Liver (tissue), 9 donors: ENCODE results near the gene TTLL12. TPM values are rescaled to one million over a fixed set of nuclear protein-coding genes. Genes with fewer than 3 reads are reported as not detected.
A peak's percentile ranks its signal among the peaks of the same experiment; 100 is the strongest.

Source experiments
- DNase-seq: peaks from one replicate; pipeline ENCODE4 v3.0.0-alpha.2; 2017; ENCODE audit warnings: low spot score
- H3K27ac ChIP-seq, 2 donors: one replicate each; pipeline ENCODE4 v1.7.0; 2013; ENCODE audit warnings: inconsistent platforms in 2 of 2, low read length in 2 of 2, control low read depth in 1 of 2, low read depth in 1 of 2, mild to moderate bottlenecking in 1 of 2
- H3K27me3 ChIP-seq, 4 donors: one replicate each; pipeline versions ENCODE4 v1.6.1 to v1.7.0; 2013; ENCODE audit warnings: low read length in 3 of 4, inconsistent platforms in 1 of 4, mild to moderate bottlenecking in 1 of 4, moderate library complexity in 1 of 4; ENCODE audit not compliant: control insufficient read depth in 4 of 4, insufficient read depth in 4 of 4
- H3K36me3 ChIP-seq, 4 donors: one replicate each; pipeline versions ENCODE4 v1.6.1 to v1.7.0; 2013; ENCODE audit warnings: low read length in 3 of 4, mild to moderate bottlenecking in 3 of 4, low read depth in 1 of 4, moderate library complexity in 1 of 4; ENCODE audit not compliant: control insufficient read depth in 4 of 4, insufficient read depth in 3 of 4
- H3K4me1 ChIP-seq, 4 donors: one replicate each; pipeline versions ENCODE4 v1.6.1 to v1.7.0; 2013; ENCODE audit warnings: low read length in 3 of 4, mild to moderate bottlenecking in 3 of 4, moderate library complexity in 1 of 4; ENCODE audit not compliant: control insufficient read depth in 4 of 4, insufficient read depth in 4 of 4
- H3K4me3 ChIP-seq, 3 donors: one replicate each; pipeline versions ENCODE4 v1.6.1 to v1.7.0; 2013; ENCODE audit warnings: low read length in 3 of 3, control low read depth in 1 of 3, low read depth in 1 of 3, mild to moderate bottlenecking in 1 of 3
- H3K9ac ChIP-seq, 2 donors: one replicate each; pipeline ENCODE4 v1.7.0; 2013; ENCODE audit warnings: low read length in 2 of 2, mild to moderate bottlenecking in 2 of 2, moderate library complexity in 2 of 2, control low read depth in 1 of 2, low read depth in 1 of 2
- H3K9me3 ChIP-seq, 4 donors: one replicate each; pipeline versions ENCODE4 v1.6.1 to v1.7.0; 2013; ENCODE audit warnings: low read length in 3 of 4; ENCODE audit not compliant: control insufficient read depth in 4 of 4
- EGR1 ChIP-seq, 2 donors: IDR thresholded peaks; 2 replicates each; pipeline ENCODE4 v1.6.1; 2016 to 2018; ENCODE audit warnings: antibody characterized with exemption in 2 of 2, low read depth in 2 of 2
- FOXA1 ChIP-seq: IDR thresholded peaks from 2 replicates; pipeline ENCODE4 v1.6.1; 2016; ENCODE audit warnings: antibody characterized with exemption
- FOXA2 ChIP-seq: IDR thresholded peaks from 2 replicates; pipeline ENCODE4 v1.6.1; 2016; ENCODE audit warnings: antibody characterized with exemption
- GABPA ChIP-seq, 2 donors: IDR thresholded peaks in 1 of 2; conservative IDR thresholded peaks in 1 of 2; 2 replicates each; pipeline ENCODE4 v1.6.1; 2016; ENCODE audit warnings: antibody characterized with exemption in 2 of 2, mild to moderate bottlenecking in 1 of 2, moderate library complexity in 1 of 2
- HNF4A ChIP-seq, 2 donors: conservative IDR thresholded peaks; 2 replicates each; pipeline ENCODE4 v1.6.1; 2016; ENCODE audit warnings: antibody characterized with exemption in 2 of 2, mild to moderate bottlenecking in 2 of 2
- HNF4G ChIP-seq: IDR thresholded peaks from 2 replicates; pipeline ENCODE4 v1.6.1; 2016; ENCODE audit warnings: antibody characterized with exemption
- JUND ChIP-seq, 2 donors: IDR thresholded peaks; 2 replicates each; pipeline ENCODE4 v1.6.1; 2016; ENCODE audit warnings: antibody characterized with exemption in 2 of 2
- NR2F2 ChIP-seq: IDR thresholded peaks from 2 replicates; pipeline ENCODE4 v1.6.1; 2016; ENCODE audit warnings: antibody characterized with exemption
- RAD21 ChIP-seq, 2 donors: IDR thresholded peaks; 2 replicates each; pipeline ENCODE4 v1.6.1; 2016; ENCODE audit warnings: antibody characterized with exemption in 2 of 2, mild to moderate bottlenecking in 2 of 2
- RXRA ChIP-seq, 2 donors: IDR thresholded peaks; 2 replicates each; pipeline ENCODE4 v1.6.1; 2017 to 2018; ENCODE audit warnings: antibody characterized with exemption in 2 of 2, mild to moderate bottlenecking in 1 of 2
- SP1 ChIP-seq: IDR thresholded peaks from 2 replicates; pipeline ENCODE4 v1.6.1; 2018; ENCODE audit warnings: antibody characterized with exemption, mild to moderate bottlenecking
- TAF1 ChIP-seq: conservative IDR thresholded peaks from 2 replicates; pipeline ENCODE4 v1.6.1; 2016; ENCODE audit warnings: antibody characterized with exemption, mild to moderate bottlenecking
- YY1 ChIP-seq: IDR thresholded peaks from 2 replicates; pipeline ENCODE4 v1.6.1; 2016; ENCODE audit warnings: antibody characterized with exemption, mild to moderate bottlenecking
- WGBS: extraction: QIAGEN DNeasy Blood & Tissue Kit; methylation state at CpG from one replicate; pipeline ENCODE4 v1.1.7; 2013; 5-methylcytosine and 5-hydroxymethylcytosine counted together
- polyA plus RNA-seq, 2 donors: library from polyadenylated mRNA; stranded (reverse) in 1 of 2; unstranded in 1 of 2; fragments of 200-250 nt in 1 of 2; fragments of >200 nt in 1 of 2; fragmentation: Nextera tagmentation in 1 of 2; extraction: Ambion mirVana in 1 of 2; gene quantifications; one replicate each; pipeline versions ENCODE4 v1.2.1 to v1.2.3, GENCODE V29; 2013 to 2015
- total RNA-seq, 2 donors: library from RNA; depleted of rRNA; stranded (reverse); fragments of >200 nt; gene quantifications; one replicate each; pipeline ENCODE4 v1.2.3, GENCODE V29; 2014
- TF ChIP-seq, protein P1 (sequence below): fragments of 150-350 bp; IDR thresholded peaks from 2 replicates; pipeline ENCODE4 v1.5.1; 2017; ENCODE audit warnings: improper control_type of control experiment, low read depth, low read length; ENCODE audit not compliant: missing input control
- TF ChIP-seq, protein P2 (sequence below): IDR thresholded peaks from 2 replicates; pipeline ENCODE4 v1.6.1; 2016; ENCODE audit warnings: antibody characterized with exemption
- TF ChIP-seq, protein P3 (sequence below): IDR thresholded peaks from 2 replicates; pipeline ENCODE4 v1.6.1; 2016; ENCODE audit warnings: antibody characterized with exemption
- TF ChIP-seq, protein P4 (sequence below): IDR thresholded peaks from 2 replicates; pipeline ENCODE4 v1.6.1; 2016; ENCODE audit warnings: antibody characterized with exemption
- TF ChIP-seq, protein P5 (sequence below): IDR thresholded peaks from 2 replicates; pipeline ENCODE4 v1.6.1; 2016; ENCODE audit warnings: antibody characterized with exemption, mild to moderate bottlenecking
- donor health status: healthy.
- donor health status: healthy.
- donor health status: healthy.
- donor health status: healthy.
- donor health status: healthy.

The TTLL12 gene
- total and polyA plus RNA-seq, 4 donors: 13.7 to 43.9 (median 20.5) TPM

DNA sequence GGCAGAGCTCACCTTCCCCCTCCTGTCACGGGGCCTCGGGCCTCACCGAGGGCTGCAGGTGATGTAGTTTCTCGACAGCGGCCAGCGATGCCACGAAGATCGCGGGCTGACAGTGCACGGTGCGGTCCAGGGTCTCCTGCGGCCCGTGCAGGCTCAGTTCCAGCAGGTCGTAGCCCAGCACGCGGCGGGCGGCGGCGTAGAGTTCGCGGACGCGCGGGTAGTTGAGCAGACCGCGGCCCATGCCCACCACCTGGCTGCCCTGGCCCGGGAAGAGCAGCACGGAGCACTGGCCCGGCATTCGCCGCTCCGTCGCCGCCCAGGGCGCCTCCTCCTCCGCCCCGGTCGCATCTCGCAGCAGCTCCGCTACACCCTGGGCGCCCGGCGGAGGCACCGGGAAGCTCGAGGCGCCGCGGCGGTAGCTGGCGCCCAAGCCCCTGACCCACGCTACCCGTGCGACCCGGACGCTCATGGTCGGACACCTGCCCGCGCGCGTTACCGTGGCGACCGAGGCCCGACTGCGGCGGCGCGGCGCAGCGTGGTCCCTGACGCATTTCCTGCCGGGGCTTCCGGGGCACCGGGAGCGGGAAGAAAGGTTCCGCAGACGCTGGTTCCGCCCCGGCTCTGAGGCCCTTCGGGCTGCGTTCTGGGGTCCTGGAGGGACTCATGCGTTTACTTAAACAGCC lies 43.9 kb downstream of the TTLL12 start, which contains the start of gene MCAT:
MCAT (minus strand) TSS at position 519 of the 683 bp plus-strand sequence; CDS start at position 469, 50 bp downstream.
- H3K36me3 ChIP-seq: peaks cover 0 to 14% (median 9%) of the 10 kb centered on the region in 4 donors
- H3K9ac ChIP-seq: peak within 1 kb of the TSS in 1 of 2 donors; percentile 56
- peaks cover 4 to 13% (median 7%) of the 10 kb centered on the region in 4 donors for H3K4me1 ChIP-seq
- H3K4me3 ChIP-seq: peak within 1 kb of the TSS; percentile 85 to 93 (median 87)
- WGBS: under 1% methylated on average over 83 of the region's 83 CpGs
- TF ChIP-seq, protein P1, sequence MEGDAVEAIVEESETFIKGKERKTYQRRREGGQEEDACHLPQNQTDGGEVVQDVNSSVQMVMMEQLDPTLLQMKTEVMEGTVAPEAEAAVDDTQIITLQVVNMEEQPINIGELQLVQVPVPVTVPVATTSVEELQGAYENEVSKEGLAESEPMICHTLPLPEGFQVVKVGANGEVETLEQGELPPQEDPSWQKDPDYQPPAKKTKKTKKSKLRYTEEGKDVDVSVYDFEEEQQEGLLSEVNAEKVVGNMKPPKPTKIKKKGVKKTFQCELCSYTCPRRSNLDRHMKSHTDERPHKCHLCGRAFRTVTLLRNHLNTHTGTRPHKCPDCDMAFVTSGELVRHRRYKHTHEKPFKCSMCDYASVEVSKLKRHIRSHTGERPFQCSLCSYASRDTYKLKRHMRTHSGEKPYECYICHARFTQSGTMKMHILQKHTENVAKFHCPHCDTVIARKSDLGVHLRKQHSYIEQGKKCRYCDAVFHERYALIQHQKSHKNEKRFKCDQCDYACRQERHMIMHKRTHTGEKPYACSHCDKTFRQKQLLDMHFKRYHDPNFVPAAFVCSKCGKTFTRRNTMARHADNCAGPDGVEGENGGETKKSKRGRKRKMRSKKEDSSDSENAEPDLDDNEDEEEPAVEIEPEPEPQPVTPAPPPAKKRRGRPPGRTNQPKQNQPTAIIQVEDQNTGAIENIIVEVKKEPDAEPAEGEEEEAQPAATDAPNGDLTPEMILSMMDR: no peak
- TF ChIP-seq EGR1 (IDR thresholded peaks at IDR 0.05; ENCODE audit: low read depth in 2 of 2): no peak
- TF ChIP-seq, protein P2, sequence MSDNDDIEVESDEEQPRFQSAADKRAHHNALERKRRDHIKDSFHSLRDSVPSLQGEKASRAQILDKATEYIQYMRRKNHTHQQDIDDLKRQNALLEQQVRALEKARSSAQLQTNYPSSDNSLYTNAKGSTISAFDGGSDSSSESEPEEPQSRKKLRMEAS: peak; percentile 44
- TF ChIP-seq GABPA (IDR thresholded peaks at IDR 0.05 in 1 of 2, conservative IDR thresholded peaks at IDR 0.05 in 1 of 2): peak; percentile 80 to 93
- TF ChIP-seq, protein P3, sequence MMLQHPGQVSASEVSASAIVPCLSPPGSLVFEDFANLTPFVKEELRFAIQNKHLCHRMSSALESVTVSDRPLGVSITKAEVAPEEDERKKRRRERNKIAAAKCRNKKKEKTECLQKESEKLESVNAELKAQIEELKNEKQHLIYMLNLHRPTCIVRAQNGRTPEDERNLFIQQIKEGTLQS: no peak
- no peak for TF ChIP-seq FOXA2
- peak; percentile 43 for TF ChIP-seq NR2F2
- peak in 1 of 2 donors; percentile 10 for TF ChIP-seq RAD21 (IDR thresholded peaks at IDR 0.05)
- peak; percentile 19 for TF ChIP-seq SP1
- peak; percentile 47 for TF ChIP-seq YY1
- peak within 1 kb of the TSS; percentile 15 to 79 for H3K27ac ChIP-seq
- no peaks in the 10 kb centered on the region for H3K9me3 ChIP-seq
- peak; percentile 88 for DNase-seq
- H3K27me3 ChIP-seq: no peaks in the 10 kb centered on the region

DNA sequence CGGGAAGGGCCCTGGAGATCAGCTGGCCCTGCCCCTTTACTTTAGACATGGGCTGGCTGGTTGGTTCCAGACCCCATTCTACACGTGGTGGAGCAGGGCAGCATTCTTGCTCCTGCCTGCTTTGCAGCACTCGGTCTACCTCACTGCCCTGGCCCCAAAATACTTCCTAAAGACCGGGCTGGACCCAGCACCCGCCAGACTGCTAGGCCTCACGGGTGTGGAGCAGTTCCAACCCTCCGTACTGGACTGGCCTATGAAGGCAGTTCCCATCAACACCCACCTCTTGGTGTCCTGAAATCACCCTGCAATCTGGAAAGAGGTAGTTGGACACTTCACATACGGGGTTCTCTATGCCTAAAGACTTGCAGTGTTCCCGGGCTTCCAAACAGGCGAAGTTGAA lies 50.1 kb downstream of the TTLL12 start:
- Histone ChIP-seq H3K4me1 (peaks cover 0 to 2% (median 1%) of the 10 kb centered on the region in 4 donors), H3K9ac (no peak overlapping the region), H3K4me3 (no peak overlapping the region), H3K36me3 (peaks cover 3 to 53% (median 9%) of the 10 kb centered on the region in 4 donors), H3K27me3 (no peaks in the 10 kb centered on the region), H3K9me3 (no peaks in the 10 kb centered on the region), H3K27ac (peak overlapping the region in 1 of 2 donors; percentile 18)
- TF ChIP-seq, protein P4, sequence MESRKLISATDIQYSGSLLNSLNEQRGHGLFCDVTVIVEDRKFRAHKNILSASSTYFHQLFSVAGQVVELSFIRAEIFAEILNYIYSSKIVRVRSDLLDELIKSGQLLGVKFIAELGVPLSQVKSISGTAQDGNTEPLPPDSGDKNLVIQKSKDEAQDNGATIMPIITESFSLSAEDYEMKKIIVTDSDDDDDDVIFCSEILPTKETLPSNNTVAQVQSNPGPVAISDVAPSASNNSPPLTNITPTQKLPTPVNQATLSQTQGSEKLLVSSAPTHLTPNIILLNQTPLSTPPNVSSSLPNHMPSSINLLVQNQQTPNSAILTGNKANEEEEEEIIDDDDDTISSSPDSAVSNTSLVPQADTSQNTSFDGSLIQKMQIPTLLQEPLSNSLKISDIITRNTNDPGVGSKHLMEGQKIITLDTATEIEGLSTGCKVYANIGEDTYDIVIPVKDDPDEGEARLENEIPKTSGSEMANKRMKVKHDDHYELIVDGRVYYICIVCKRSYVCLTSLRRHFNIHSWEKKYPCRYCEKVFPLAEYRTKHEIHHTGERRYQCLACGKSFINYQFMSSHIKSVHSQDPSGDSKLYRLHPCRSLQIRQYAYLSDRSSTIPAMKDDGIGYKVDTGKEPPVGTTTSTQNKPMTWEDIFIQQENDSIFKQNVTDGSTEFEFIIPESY: no peak
- TF ChIP-seq YY1 (no peak), FOXA2 (no peak), HNF4G (no peak), TAF1 (no peak), HNF4A (conservative IDR thresholded peaks at IDR 0.05) (no peak), JUND (IDR thresholded peaks at IDR 0.05) (no peak), RXRA (IDR thresholded peaks at IDR 0.05) (no peak), EGR1 (IDR thresholded peaks at IDR 0.05; ENCODE audit: low read depth in 2 of 2) (no peak), FOXA1 (no peak), RAD21 (IDR thresholded peaks at IDR 0.05) (no peak)
- TF ChIP-seq, protein P2: no peak
- TF ChIP-seq, protein P1: no peak
- TF ChIP-seq, protein P5, sequence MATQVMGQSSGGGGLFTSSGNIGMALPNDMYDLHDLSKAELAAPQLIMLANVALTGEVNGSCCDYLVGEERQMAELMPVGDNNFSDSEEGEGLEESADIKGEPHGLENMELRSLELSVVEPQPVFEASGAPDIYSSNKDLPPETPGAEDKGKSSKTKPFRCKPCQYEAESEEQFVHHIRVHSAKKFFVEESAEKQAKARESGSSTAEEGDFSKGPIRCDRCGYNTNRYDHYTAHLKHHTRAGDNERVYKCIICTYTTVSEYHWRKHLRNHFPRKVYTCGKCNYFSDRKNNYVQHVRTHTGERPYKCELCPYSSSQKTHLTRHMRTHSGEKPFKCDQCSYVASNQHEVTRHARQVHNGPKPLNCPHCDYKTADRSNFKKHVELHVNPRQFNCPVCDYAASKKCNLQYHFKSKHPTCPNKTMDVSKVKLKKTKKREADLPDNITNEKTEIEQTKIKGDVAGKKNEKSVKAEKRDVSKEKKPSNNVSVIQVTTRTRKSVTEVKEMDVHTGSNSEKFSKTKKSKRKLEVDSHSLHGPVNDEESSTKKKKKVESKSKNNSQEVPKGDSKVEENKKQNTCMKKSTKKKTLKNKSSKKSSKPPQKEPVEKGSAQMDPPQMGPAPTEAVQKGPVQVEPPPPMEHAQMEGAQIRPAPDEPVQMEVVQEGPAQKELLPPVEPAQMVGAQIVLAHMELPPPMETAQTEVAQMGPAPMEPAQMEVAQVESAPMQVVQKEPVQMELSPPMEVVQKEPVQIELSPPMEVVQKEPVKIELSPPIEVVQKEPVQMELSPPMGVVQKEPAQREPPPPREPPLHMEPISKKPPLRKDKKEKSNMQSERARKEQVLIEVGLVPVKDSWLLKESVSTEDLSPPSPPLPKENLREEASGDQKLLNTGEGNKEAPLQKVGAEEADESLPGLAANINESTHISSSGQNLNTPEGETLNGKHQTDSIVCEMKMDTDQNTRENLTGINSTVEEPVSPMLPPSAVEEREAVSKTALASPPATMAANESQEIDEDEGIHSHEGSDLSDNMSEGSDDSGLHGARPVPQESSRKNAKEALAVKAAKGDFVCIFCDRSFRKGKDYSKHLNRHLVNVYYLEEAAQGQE: no peak
- TF ChIP-seq, protein P3: no peak
- WGBS: 73% methylated on average over 10 of the region's 10 CpGs
- DNase-seq: no peak
